AG04450 (cell line): Measurements from ENCODE around the gene NPLOC4. TPM values are rescaled to one million over a fixed set of nuclear protein-coding genes. Genes with fewer than 3 reads are reported as not detected.

Source experiments
- CTCF ChIA-PET: fragments of 300-600, 350-600 bp; formaldehyde crosslinking; extraction: SDS; loops from one replicate; lab custom pipeline; 2022; ENCODE audit warnings: antibody characterized with exemption, inconsistent platforms; lab: Charles Lee
- POLR2A ChIA-PET: fragments of 350-600 bp; formaldehyde crosslinking; extraction: SDS; loops from one replicate; lab custom pipeline; 2021; ENCODE audit warnings: antibody characterized with exemption, inconsistent platforms; lab: Yijun Ruan, JAX
- DNase-seq: peaks from one replicate; pipeline ENCODE4 v3.0.0-alpha.2; 2011; ENCODE audit warnings: low read depth, low spot score
- H3K27ac ChIP-seq: one replicate; pipeline ENCODE4 v1.5.1; 2012; ENCODE audit warnings: low read depth, low read length, control low read depth
- H3K27me3 ChIP-seq: one replicate; pipeline ENCODE4 v1.6.0; 2012; ENCODE audit warnings: low read length; ENCODE audit not compliant: control insufficient read depth, insufficient read depth
- H3K4me3 ChIP-seq: 2 replicates; pipeline ENCODE4 v1.5.1; 2011; ENCODE audit warnings: mild to moderate bottlenecking, low read depth, low read length, control low read depth
- H3K9me3 ChIP-seq: 2 replicates; pipeline ENCODE4 v1.5.1; 2012; ENCODE audit warnings: low read length; ENCODE audit not compliant: control insufficient read depth, insufficient read depth
- CTCF ChIP-seq: IDR thresholded peaks from 2 replicates; pipeline ENCODE4 v1.5.1; 2011; ENCODE audit warnings: low read depth, low read length, control low read depth, inconsistent platforms
- polyA plus RNA-seq: library from polyadenylated mRNA; depleted of rRNA; stranded (reverse); fragments of >200 nt; gene quantifications from 2 replicates; pipeline ENCODE4 v1.2.3, GENCODE V29; 2011

NPLOC4 gene
- polyA plus RNA-seq, 1 experiment: 66.5 TPM

GRCh38 chr17:81545160-81545949, 91.6 kb downstream of the NPLOC4 start:
- Histone ChIP-seq H3K9me3 (no peaks in the 10 kb centered on the region; the same call in 1 of the 2 replicates), H3K4me3 (no peak overlapping the region), H3K27ac (no peak overlapping the region), H3K27me3 (no peaks in the 10 kb centered on the region)
- no peak for DNase-seq
- no peak for TF ChIP-seq CTCF
- CTCF ChIA-PET: no interaction called here
- POLR2A ChIA-PET: no interaction called here

- CTCF ChIA-PET: interaction anchor here (0.5 kb wide), 1 partner anchor 592 kb away, joined by 4 read pairs; no protein-coding TSS in a partner anchor
Measured at GRCh38 chr17:81544281-81544974, 92.5 kb downstream of the NPLOC4 start.

GRCh38 chr17:81543756-81544155, 93.2 kb downstream of the NPLOC4 start:
- no peak for DNase-seq
- TF ChIP-seq CTCF: no peak
- Histone ChIP-seq H3K4me3 (no peak overlapping the region), H3K27ac (no peak overlapping the region), H3K9me3 (no peaks in the 10 kb centered on the region; the same call in 1 of the 2 replicates), H3K27me3 (no peaks in the 10 kb centered on the region)
- CTCF ChIA-PET: no interaction called here
- POLR2A ChIA-PET: no interaction called here

More at GRCh38 chr17:81544281-81544974, 92.5 kb downstream of the NPLOC4 start:
- H3K9me3 ChIP-seq: no peaks in the 10 kb centered on the region; the same call in 1 of the 2 replicates
- POLR2A ChIA-PET: interaction anchor here (0.6 kb wide), 1 partner anchor 36 kb away, joined by 5 read pairs; no protein-coding TSS in a partner anchor
- TF ChIP-seq CTCF: no peak
- no peak overlapping the region for H3K27ac ChIP-seq
- no peaks in the 10 kb centered on the region for H3K27me3 ChIP-seq
- H3K4me3 ChIP-seq: no peak overlapping the region
- DNase-seq: no peak

GRCh38 chr17:81543339-81543675, 93.6 kb downstream of the NPLOC4 start:
- POLR2A ChIA-PET: no interaction called here
- CTCF ChIA-PET: no interaction called here
- Histone ChIP-seq H3K27me3 (no peaks in the 10 kb centered on the region), H3K4me3 (no peak overlapping the region), H3K9me3 (no peaks in the 10 kb centered on the region; the same call in 1 of the 2 replicates), H3K27ac (no peak overlapping the region)
- TF ChIP-seq CTCF: no peak
- no peak for DNase-seq
